ENCODE results near the gene CTNNBL1.

DNA sequence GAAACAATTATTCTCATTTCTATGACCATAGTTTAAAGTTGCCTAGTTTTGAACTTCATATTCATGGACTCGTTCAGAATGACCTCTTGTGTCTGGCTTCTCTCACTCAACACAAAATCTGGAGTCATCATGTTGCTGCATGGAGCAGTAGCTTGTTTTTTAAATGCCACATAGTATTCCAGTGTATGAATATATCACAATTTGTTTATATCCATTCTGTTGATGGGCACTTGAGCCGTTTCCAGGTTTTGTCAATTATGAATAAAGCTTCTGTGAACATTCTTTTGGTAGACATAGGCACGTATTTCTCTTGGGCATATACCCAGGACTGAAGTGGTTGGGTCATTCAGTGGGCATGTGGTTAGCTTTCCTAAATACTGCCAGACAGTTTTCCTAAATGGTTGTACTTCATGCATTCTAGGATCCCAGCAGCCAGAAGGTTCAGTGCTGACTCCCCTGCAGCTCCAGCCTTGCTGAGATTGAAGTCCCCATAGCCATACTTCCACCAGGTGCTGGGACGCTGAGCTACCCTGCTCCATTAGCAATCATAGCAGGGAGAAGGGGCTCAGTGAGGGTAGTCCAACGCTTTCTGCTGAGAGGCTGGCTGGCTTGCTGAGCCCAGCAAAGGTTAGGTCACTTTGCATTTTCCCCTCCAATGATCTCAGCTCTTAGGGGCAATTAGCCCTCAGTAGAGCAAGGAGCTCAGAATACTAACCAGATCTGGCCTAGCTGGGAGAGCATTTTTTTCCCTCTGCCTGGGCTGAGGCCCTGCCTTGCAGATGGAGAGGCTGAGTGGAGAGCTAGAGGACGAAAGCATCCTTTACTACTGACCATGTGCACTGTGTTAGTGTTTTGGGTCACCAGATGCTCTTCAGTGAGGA is 35.7 kb upstream of the CTNNBL1 start:
- TF ChIP-seq, protein P1, sequence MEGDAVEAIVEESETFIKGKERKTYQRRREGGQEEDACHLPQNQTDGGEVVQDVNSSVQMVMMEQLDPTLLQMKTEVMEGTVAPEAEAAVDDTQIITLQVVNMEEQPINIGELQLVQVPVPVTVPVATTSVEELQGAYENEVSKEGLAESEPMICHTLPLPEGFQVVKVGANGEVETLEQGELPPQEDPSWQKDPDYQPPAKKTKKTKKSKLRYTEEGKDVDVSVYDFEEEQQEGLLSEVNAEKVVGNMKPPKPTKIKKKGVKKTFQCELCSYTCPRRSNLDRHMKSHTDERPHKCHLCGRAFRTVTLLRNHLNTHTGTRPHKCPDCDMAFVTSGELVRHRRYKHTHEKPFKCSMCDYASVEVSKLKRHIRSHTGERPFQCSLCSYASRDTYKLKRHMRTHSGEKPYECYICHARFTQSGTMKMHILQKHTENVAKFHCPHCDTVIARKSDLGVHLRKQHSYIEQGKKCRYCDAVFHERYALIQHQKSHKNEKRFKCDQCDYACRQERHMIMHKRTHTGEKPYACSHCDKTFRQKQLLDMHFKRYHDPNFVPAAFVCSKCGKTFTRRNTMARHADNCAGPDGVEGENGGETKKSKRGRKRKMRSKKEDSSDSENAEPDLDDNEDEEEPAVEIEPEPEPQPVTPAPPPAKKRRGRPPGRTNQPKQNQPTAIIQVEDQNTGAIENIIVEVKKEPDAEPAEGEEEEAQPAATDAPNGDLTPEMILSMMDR (conservative IDR thresholded peaks at IDR 0.05 in 1 of 2, IDR thresholded peaks at IDR 0.05 in 1 of 2; ENCODE audit: low read depth in 1 of 2, low read length in 2 of 2): no peak
- TF ChIP-seq EZH2 (IDR thresholded peaks at IDR 0.05; ENCODE audit: low read length, missing control alignments): no peak
